GM21825 (cell line): ENCODE measurements around the gene C1QTNF8.
"Not testable (repeated sequence)": the region's sequence is repeated elsewhere in the genome, so short reads cannot be mapped to it uniquely, and the experiment has no call there.

Experiments used
- ATAC-seq: cut with Tn5 transposase; IDR thresholded peaks from one replicate; pipeline ENCODE4 v1.9.1; 2021; ENCODE audit warnings: mild to moderate bottlenecking, moderate library complexity; ENCODE audit not compliant: unreplicated experiment

Gene C1QTNF8

DNA sequence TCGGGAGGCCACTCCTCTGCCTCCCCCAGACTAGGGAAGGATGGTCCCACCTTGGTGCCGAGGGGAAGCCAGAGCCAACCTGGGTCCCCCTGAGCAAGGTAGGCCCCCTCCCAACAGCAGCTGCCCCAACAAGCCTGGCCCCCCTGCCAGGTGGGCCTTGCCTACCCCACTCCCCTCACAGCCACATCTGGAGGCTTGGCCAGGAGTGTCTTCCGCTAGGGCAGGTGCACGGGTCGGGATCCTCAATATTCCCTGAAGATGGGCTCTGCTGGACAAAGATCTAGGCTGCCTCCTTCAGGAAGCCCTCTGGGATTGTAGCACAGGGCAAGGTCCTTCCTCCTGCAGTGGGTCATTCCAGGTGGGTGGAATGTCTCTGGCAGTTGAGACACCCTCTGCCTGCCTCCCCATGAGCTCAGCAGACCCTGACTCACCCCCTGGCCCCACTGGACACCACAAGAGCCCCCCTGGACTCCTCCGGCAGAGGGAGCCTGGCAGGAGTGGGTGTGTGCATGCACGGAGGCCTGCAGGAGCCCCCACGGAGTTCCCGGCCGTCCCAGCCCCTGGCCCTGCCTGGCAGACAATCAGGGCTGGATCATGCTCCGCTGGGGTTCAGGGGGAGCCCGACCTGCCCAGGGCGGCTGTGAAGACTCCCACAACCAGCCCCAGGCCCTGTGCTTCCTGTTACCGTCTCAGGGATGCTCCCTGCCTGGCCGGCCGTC lies 435 bp downstream of the C1QTNF8 start:
- no peak for ATAC-seq

DNA sequence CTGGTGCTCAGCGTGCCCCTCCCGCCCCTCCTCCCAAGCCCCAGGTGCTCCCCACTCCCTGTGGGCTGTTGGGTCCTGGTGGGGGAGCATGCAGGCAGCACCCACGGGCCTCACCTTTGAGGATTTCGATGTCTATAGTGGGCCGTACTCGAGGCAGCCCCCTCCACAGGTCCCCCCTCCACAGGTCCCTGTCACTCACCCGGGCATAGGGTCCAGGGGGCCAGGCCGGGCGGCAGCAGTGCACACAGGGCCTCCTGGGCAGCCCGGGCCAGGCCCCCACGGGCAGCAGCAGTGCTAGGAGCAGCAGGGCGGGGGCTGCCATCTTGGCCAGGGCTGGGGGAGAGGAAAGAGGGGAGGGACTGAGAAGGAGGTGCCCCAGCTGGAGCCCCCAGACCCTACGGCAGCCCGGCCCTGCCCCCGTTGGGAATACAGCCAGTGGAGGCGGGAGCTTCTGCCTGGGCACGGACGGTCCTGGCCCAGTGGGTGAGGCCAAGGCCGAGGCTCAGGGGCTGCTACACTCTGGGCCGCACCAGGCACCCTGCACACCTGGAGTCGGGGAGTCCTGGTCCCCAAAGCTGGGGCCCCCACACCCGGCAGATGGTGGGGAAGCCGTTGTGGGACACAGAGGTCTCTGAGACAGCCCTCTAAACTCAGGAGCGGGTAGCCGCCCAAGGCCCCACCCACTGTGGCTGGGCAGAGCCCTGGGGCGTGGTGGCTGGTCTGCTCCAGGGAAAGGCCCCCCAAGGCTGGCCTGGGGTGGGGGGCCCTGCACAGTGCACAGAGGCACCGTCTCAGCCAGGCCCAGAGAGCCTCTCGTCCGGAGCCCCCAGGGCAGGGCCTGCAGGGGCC lies 1.2 kb downstream of the C1QTNF8 start:
- ATAC-seq = no peak

DNA sequence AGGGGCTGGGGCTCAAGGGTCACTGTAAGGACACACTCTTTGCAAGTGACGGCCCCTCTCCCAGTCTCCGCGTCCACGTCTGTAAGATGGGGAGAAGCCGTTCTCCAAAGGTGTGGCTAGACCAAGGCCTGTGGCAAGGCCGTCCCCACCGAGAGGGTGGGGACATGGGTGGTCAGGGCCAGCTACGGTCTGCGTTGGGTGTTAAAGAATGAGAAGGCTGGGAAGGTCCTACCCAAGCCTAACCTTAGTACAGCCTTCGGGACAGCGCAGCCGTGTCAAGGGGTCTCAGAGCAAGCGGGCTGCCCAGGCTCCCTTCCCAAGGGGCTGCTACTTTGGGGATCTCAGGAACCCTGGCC lies 1.9 kb downstream of the C1QTNF8 start:
- no peak for ATAC-seq

DNA sequence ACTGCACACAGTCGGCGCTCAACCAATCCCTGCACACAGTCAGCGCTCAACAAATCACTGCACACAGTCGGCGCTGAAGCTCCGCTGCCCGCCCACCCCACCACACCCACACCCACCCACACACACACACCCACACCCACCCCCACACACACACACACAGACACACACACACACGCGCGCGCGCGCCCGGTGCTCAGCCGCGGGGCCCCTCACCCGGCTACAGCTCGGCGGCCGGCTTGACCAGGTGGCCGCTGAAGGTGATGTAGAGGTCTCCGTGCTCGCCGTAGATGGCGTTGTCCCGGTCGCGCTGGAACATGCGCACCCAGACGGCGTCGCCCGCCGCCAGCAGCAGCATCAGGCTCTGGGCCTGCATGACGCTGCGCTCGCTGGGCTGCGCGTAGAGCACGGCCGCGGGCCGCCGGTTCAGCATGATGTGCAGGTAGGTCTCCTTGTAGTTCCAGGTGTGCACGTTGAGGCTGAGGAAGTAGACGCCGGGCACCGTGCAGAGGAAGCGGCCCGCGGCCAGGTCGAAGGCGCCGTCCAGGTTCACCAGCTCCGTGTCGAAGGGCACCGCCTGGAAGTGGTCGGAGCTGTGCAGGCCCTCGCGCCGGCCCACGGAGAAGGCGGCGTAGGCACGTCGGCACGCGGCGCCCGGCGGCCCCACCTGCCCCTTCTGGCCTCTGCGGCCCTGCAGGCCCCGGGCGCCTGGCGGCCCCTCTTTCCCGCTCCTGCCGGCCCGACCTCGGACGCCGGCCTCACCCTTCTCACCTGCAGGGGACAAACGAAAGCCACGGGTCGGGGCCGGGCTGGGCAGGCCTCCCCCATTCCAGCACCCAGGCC lies 2.5 kb downstream of the C1QTNF8 start:
- no peak for ATAC-seq

DNA sequence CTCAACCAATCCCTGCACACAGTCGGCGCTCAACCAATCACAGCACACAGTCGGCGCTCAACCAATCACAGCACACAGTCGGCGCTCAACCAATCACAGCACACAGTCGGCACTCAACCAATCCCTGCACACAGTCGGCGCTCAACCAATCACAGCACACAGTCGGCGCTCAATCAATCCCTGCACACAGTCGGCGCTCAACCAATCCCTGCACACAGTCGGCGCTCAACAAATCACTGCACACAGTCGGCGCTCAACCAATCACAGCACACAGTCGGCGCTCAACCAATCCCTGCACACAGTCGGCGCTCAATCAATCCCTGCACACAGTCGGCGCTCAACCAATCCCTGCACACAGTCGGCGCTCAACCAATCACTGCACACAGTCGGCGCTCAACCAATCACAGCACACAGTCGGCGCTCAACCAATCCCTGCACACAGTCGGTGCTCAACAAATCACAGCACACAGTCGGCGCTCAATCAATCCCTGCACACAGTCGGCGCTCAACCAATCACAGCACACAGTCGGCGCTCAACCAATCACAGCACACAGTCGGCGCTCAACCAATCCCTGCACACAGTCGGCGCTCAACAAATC lies 3.3 kb downstream of the C1QTNF8 start:
- not testable (repeated sequence) for ATAC-seq

DNA sequence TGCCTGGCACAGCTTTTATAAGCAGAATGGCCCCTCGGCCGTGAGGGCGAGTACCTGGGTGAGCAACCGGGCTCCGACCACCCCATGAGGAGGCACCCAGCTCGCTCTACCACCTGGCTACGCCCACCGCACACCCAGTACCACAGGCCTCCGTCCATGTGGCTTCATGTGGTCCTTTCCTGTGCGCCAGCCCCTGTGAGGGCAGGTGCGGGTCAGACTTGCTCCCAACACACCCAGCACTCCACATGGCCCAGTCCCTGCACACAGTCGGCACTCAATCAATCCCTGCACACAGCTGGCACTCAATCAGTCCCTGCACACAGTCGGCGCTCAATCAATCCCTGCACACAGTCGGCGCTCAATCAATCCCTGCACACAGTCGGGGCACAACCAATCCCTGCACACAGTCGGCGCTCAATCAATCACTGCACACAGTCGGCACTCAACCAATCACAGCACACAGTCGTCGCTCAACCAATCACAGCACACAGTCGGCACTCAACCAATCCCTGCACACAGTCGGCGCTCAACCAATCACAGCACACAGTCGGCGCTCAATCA lies 4.0 kb downstream of the C1QTNF8 start:
- no peak for ATAC-seq

DNA sequence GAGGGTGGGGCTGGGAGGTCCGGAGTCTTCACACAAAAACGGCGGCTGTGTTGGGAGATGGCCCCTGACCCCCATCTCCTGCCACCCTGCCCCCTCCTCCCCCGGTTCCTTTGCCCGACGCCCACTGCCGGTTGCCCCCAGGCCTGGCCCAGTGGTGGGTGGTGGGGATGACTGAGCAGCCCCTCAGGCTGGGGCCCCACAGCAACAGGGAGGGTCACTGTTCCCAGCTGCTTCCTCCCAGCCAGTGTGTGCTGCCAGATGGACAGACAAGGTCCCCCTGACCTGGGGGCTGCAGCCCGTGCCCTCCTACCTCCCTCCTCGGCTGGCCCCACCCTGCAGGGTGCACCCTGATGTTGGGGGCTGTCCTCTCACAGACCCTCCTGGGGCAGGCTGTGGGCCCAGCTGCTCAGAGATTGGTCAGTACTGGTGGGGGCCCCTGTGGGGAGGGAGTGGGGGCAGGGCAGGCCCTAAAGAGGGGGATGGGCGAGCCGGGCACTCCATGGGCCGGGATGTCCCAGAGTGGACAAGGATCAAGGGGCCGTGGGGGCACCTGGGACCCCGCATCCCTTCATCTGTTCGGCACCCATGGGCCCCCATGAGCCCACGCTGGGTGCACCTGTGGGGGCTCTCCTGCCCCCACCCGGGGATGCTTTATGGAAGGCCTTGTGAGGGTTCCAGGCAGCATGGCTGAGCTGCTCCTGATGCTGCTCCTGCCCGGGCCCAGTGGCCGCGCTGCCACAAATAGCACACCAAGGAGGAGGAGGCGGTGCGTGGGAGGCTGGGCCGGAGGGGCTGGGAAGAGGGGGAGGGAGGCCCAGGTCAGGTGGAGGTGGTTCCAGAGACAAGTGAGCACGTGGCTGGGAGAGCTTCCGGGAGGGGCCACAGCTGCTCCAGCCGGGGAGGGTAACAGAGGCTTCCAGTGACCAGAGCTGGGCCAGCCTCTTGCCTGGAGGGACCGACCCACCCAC lies 5.1 kb downstream of the C1QTNF8 start:
- ATAC-seq = no peak

DNA sequence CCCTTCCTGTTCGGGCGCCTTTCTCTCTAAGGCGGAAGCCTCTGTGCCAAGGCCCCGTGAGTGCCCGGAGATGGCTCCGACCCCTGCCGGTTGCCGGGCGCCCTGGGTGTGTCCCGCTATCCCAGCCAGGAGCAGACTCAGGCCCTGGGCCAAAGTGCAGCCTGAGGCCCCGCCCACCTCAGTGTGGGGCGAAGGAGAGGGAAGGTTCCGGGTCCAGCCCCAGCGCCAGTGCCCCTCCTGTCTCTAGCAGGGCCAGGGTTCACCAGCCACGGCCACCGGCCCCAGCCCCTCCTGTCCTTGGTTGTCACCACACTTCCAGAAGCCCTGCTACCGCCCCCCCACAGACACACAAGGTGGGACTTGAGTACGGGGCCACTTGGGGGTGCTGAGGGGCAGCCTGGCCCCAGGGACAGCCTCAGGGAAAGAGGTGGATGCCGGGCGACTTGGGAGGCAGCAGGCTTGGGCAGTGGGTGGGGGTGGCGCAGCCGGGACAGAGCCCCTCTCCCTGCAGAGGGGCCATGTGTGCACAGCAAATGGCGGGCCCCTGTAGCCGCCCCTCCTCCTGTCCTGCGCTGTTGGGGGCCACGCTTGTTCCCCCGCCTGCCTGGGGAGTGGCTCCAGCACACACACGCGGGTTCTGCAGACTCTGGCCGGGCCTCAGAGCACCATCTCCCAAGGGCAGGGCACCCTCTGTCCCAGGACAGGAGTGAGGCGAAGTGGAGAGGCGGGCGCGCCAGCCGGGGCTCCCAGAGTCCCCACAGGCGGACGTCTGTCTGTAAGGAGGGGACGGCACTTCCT lies 6.0 kb downstream of the C1QTNF8 start:
- no peak for ATAC-seq

DNA sequence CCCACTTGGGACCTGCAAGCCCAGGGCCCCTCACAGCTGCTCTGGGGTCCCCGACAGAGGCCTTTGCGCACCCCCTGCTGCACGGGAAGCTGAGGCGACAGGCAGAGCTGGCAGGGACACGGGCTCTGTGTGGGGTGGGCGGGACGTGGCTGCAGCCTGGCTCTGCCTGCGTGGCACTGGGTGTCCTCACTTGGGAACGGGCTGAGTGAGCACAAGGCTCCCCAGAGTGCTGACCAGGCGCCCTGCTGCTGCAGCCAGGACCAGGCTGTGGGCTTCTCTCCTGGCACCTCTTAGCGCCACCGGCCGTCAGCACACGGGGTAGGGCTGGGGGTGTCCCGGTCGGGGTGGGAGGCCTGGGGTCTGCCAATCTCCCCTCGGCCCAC lies 6.6 kb downstream of the C1QTNF8 start:
- ATAC-seq = no peak

DNA sequence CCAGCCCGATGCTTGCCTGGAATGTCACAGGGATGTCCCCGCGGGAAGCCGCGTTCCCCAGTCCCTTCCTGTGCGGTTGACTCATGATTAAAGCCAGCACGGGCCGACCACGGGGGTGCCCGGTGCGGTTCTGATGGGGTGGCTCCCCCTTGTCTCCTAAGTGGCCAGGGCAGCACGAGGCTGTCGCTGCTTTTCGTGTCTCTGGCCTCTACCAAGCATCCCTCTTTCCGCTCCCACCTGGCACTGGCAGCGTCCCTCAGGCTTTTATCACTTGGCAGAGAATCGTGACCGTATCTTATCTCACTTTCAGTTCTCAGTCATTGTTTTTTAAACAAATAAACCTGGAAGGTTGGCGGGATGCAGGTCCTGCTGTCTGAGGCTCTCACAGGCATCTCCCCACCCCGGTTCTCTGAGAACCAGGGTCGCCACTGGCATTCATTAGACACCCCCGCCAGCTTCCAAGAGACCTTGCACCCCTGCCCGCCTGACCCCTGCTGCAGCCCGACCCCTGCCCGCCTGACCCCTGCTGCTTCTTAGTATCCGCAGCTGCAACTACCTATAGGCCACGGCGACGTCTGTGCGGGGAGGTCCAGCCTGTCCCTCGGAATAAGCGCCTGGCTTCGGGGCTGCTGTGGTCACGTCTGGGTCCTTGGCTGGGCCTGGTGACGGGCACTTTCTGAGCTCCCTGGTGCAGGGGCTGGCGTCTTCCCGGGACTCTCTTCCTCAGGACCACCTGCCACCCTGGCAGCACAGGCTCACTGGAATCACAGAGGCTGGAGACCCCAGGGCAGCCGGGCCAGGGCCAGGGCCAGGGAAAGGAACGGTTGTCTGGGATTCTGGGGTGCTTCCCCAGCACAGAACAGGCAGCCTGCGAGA lies 7.5 kb downstream of the C1QTNF8 start:
- ATAC-seq = no peak

DNA sequence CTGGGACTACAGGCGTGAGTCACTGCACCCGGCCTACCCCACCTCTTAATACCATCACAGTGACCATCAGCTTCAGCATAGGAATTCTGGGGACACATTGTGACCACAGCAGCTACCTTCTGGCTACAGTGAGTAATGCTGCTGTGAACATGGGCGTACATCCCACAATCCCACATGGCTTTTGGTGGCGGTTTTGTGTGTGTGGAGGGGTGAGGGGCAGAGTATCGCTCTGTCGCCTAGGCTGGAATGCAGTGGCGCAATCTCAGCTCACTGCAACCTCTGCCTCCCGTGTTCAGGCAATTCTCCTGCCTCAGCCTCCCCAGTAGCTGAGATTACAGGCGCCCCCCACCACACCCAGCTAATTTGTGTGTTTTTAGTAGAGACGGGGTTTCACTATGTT lies 9.6 kb downstream of the C1QTNF8 start:
- ATAC-seq = not testable (repeated sequence)

DNA sequence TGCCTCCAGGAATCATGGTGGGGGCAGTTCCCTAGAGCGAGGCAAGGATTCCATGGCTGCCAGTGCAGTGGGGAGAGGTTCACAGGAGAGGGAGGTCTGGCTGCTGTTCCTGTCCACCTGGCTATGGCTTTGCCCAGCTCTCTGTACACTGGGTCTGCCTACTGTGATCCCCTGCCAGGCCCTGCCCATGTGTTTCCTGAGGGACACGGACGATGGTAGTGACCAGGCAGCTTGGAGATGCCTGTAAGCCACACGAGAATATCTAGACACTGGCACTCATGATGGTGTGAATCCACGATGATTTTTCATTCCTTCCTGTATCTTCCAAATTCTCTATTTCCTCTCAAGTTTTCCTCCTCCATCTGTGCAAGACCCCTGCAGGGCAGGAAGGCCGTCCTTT lies 11.1 kb downstream of the C1QTNF8 start:
- no peak for ATAC-seq

DNA sequence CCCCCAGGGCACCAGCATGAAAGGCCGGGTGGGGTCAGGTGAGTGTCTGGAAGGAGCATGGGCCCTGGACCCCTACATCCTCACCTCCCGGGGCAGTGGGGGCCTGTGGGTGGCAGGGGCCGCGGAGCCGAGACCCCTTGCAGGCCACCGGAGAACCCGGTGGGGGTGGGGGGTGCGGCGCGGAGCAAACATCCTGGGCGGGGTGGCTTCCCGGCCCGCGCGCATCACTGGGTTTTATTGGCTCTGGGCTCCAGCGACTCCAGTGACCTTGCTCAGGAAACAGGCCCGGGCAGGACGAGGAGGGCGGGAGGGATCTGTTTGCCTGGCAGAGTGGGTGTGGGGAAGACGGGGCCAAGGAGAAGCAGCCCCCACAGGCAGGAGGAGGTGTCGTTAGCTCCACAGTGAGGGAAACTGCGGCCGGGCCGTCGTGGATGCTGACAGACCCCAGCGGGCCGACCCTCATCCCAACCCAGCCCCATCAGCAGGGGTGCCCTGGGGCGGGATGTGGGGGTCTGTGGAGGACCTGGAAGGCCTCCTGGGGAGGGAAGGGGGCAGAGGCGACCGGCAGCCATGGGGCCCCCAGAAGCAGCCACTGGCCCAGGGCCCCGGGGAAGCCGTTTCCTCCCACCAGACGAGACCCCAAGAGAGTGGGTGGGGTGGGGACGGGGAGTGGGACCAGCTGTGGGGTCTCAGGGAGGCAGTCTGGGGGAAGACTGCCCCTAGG lies 12.9 kb downstream of the C1QTNF8 start:
- ATAC-seq = no peak

DNA sequence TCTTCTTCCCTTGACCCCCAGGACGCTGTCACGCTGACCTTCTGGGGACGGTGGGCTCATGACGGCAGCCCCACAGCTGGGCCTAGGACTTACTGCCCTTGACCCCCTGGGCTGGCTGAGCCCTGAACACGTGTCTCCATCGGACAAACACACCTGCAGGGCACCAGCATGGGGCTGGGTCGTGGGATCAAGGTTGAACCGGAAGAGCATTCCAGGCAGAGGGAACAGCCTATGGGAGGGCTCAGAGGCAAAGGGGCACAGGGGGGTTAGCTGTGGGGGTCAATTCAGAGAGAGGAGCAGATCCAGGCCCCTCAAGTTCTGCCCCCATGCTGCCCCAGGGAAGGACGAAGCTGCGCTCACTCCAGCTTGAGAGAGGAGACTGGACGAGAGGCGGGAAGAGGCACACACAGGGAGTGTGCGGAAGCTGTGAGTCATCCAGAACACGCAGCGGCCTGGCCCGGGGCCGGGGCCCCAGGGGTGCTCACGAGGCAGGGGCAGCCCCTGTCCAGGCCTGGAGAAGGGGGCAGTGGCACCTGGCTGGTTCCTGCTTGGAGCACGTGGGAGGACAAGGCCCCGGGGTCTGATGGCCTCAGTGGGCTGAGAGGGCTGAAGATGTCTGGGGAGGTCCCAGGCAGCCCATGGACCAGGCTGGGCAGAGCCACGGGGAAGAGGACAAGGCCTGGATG lies 13.6 kb downstream of the C1QTNF8 start:
- ATAC-seq = no peak

DNA sequence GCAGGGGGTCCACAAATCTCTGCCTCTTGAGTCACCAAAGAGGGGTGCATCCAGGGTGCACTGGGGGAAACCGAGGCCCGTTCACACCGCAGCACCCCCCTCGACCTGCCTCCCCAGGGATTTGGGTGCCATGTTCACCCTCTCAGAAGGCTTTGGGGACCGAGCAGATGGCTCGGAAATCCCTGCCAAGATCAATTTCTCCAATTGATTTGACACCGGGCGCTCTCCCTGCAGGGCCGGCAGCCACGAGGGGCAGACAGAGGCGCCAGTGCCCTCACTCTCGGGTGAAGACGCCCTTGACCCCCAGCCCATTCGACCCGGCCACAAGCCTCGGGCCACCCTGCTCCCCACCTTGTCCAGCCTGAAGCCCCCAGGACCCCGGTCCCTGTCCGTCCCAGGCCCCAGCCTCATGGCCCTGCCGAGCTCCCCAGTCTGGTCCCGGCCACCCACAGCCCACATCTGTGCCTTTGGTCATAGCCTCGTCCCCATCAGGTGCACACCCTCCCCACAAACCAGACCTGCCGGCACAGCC lies 14.2 kb downstream of the C1QTNF8 start:
- no peak for ATAC-seq
